GM18511 (cell line): ENCODE data around the gene ADAMTS5.

Source experiments
- ATAC-seq: cut with Tn5 transposase; IDR thresholded peaks from one replicate; pipeline ENCODE4 v1.9.1; 2021; ENCODE audit warnings: mild to moderate bottlenecking, moderate library complexity; ENCODE audit not compliant: unreplicated experiment

ADAMTS5 gene

GRCh38 chr21:26967062-26967913, at the start of gene ADAMTS5:
TSS of gene ADAMTS5 (minus strand) at chr21:26967088. CDS start at chr21:26966391, 697 bp downstream.
- ATAC-seq, result no peak

- ATAC-seq, result no peak
These were observed 34.6 kb upstream of the ADAMTS5 start for GRCh38 chr21:27001526-27001925.

- no peak for ATAC-seq
These were observed 16.7 kb upstream of the ADAMTS5 start for GRCh38 chr21:26983576-26983975.

- no peak for ATAC-seq
These were observed 15.9 kb upstream of the ADAMTS5 start for GRCh38 chr21:26982767-26983166.

GRCh38 chr21:26977746-26978145, 10.9 kb upstream of the ADAMTS5 start:
- ATAC-seq, result no peak

- no peak for ATAC-seq
These were observed 6.3 kb upstream of the ADAMTS5 start for GRCh38 chr21:26973226-26973625.

GRCh38 chr21:26972192-26972591, 5.3 kb upstream of the ADAMTS5 start:
- ATAC-seq, result no peak

GRCh38 chr21:26969971-26970725, 3.3 kb upstream of the ADAMTS5 start:
- no peak for ATAC-seq

GRCh38 chr21:26966649-26967061, 233 bp downstream of the ADAMTS5 start:
- no peak for ATAC-seq

- no peak for ATAC-seq
These were observed 844 bp downstream of the ADAMTS5 start for GRCh38 chr21:26965907-26966581.

- ATAC-seq, result no peak
These were observed 1.6 kb downstream of the ADAMTS5 start for GRCh38 chr21:26965040-26965906.

- no peak for ATAC-seq
These were observed 2.6 kb downstream of the ADAMTS5 start for GRCh38 chr21:26964170-26964778.

- ATAC-seq, result no peak
These were observed 4.2 kb downstream of the ADAMTS5 start for GRCh38 chr21:26962621-26963181.

- no peak for ATAC-seq
These were observed 5.2 kb downstream of the ADAMTS5 start for GRCh38 chr21:26961698-26962097.

- no peak for ATAC-seq
These were observed 8.1 kb downstream of the ADAMTS5 start for GRCh38 chr21:26958788-26959187.

GRCh38 chr21:26956813-26957212, 10.1 kb downstream of the ADAMTS5 start:
- ATAC-seq, result no peak

GRCh38 chr21:26956216-26956615, 10.7 kb downstream of the ADAMTS5 start:
- no peak for ATAC-seq

- no peak for ATAC-seq
These were observed 12.2 kb downstream of the ADAMTS5 start for GRCh38 chr21:26954662-26955121.

- ATAC-seq, result no peak
These were observed 14.4 kb downstream of the ADAMTS5 start for GRCh38 chr21:26952374-26953066.
